PFSK-1 (cell line): ENCODE results near the gene PTPRH.
A peak's percentile ranks its signal among the peaks of the same experiment; 100 is the strongest.

Experiments
- FOXP2 ChIP-seq: optimal IDR thresholded peaks from 2 replicates; pipeline ENCODE3; 2011; ENCODE audit warnings: borderline replicate concordance, control low read depth, inconsistent platforms; ENCODE audit not compliant: insufficient read depth; ENCODE audit errors: extremely low read length, extremely low read depth
- POLR2AphosphoS5 ChIP-seq: IDR thresholded peaks from 2 replicates; pipeline ENCODE4 v1.6.1; 2012; ENCODE audit warnings: low read depth, mild to moderate bottlenecking, control low read depth, low read length, moderate library complexity
- REST ChIP-seq, 2 experiments: IDR thresholded peaks; 2 replicates each; pipeline versions ENCODE4 v1.6.1 to v1.8.0; 2011 to 2012; ENCODE audit warnings: low read depth in 2 of 2, low read length in 2 of 2, control low read depth in 1 of 2, inconsistent platforms in 1 of 2, mild to moderate bottlenecking in 1 of 2, moderate library complexity in 1 of 2; ENCODE audit not compliant: insufficient read depth in 1 of 2
- SIN3A ChIP-seq: IDR thresholded peaks from 2 replicates; pipeline ENCODE4 v1.6.1; 2012; ENCODE audit warnings: mild to moderate bottlenecking, low read length, moderate library complexity, borderline replicate concordance; ENCODE audit not compliant: insufficient read depth
- TAF1 ChIP-seq: IDR thresholded peaks from 2 replicates; pipeline ENCODE4 v1.6.1; 2012; ENCODE audit warnings: low read length, control low read depth, borderline replicate concordance; ENCODE audit not compliant: insufficient read depth

The PTPRH gene

GRCh38 chr19:55147545-55148251 lies 61.6 kb downstream of the PTPRH start:
- TF ChIP-seq POLR2AphosphoS5 = no peak
- no peak for TF ChIP-seq FOXP2
- TF ChIP-seq TAF1 = no peak
- no peak for TF ChIP-seq SIN3A

GRCh38 chr19:55146705-55147273 lies 62.5 kb downstream of the PTPRH start:
- TF ChIP-seq POLR2AphosphoS5 (no peak), FOXP2 (peak; percentile 42)

DNA sequence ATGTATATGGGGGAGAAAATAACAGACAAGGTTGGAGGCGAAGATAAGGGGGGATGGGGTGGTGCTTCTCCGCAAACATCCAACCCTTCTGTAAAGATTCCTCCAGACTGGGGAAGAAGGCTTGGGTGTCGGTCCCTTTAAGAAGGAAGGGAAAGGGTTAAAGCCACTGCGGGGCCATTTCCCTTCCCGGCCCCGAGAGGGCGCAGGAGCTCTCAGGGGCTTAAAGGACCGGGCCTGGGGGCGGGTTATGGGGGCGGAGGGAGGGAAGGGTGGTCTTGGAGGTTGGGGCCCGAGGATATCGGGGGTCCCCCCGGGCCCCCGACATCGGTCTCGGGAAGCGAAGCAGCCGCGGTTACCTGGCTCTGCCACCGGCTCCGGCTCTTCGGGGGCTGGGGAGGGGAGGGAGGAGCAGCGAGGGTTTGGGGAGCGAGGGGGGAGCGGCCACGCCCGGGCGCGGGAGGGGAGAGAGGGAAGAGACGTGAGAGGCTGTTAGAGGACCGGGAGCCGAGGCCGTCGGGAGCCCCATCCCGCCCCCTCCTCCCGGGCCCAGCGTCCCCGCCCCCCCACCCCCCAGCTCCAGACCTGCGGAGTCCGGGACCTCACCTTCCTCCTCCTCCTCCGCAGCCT lies 63.1 kb downstream of the PTPRH start:
- TF ChIP-seq POLR2AphosphoS5 (no peak), TAF1 (no peak), SIN3A (no peak), FOXP2 (no peak), REST (IDR thresholded peaks at IDR 0.05; ENCODE audit: insufficient read depth in 1 of 2, low read depth in 2 of 2, low read length in 2 of 2) (no peak)

GRCh38 chr19:55145232-55145631 lies 64.1 kb downstream of the PTPRH start:
- no peak for TF ChIP-seq REST (IDR thresholded peaks at IDR 0.05; ENCODE audit: insufficient read depth in 1 of 2, low read depth in 2 of 2, low read length in 2 of 2)
- TF ChIP-seq TAF1 = no peak
- TF ChIP-seq SIN3A = no peak
- no peak for TF ChIP-seq FOXP2
- no peak for TF ChIP-seq POLR2AphosphoS5

DNA sequence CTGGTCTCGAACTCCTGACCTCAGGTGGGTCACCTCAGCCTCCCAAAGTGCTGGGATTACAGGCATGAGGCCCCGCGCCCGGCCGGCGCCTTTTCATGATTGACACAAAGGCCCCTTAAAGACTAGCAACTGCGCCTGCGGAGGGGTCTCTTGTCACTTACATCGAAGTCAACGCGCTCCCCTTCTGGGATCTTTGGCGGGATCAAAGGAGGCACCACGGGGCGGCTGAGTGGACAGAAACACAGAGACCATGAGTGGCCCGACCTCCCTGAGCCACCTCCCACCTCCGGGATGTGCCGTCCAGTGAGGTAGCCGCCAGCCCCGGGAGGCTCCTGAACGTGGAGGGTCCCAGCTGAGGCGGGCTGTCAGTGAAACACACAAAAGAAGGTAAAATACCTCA lies 67.6 kb downstream of the PTPRH start:
- no peak for TF ChIP-seq POLR2AphosphoS5
- TF ChIP-seq FOXP2 = no peak
- TF ChIP-seq SIN3A = no peak

GRCh38 chr19:55137915-55138314 lies 71.4 kb downstream of the PTPRH start:
- TF ChIP-seq SIN3A (no peak), REST (IDR thresholded peaks at IDR 0.05; ENCODE audit: insufficient read depth in 1 of 2, low read depth in 2 of 2, low read length in 2 of 2) (no peak), TAF1 (no peak), FOXP2 (no peak), POLR2AphosphoS5 (no peak)
